NCI-H1417 treated with DMSO at 0.1 percent for 48 hours (cell line): ENCODE data around the gene KRT24.
"Not testable (repeated sequence)": the region's sequence is repeated elsewhere in the genome, so short reads cannot be mapped to it uniquely, and the experiment has no call there.

ENCODE experiments used
- DNase-seq: peaks from one replicate; lab custom pipeline; 2025; lab: John Stamatoyannopoulos, UW

The KRT24 gene

DNA sequence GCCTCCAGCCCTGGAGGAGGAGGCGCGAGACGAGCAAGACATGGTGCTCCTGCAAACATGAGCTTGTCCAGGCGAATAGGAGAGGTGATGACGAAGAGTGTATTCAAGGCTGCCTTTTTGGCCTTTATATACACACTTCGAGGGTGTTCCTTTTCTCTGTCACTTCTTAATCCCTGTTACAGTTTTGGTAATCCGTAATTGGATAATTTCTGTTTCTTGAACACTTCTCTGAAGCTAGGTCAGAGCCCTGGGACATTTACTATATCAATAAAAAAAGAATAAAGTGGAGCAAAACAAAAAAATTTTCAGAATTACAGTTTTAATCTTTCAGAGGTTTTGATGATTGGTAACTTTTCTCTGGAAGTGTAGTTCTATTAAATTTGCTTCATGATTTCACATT lies at the start of gene KRT24:
Gene KRT24 (minus strand): TSS at position 101 of the 400 bp plus-strand sequence. CDS start 59 bp downstream, at position 42.
- no peak for DNase-seq

DNA sequence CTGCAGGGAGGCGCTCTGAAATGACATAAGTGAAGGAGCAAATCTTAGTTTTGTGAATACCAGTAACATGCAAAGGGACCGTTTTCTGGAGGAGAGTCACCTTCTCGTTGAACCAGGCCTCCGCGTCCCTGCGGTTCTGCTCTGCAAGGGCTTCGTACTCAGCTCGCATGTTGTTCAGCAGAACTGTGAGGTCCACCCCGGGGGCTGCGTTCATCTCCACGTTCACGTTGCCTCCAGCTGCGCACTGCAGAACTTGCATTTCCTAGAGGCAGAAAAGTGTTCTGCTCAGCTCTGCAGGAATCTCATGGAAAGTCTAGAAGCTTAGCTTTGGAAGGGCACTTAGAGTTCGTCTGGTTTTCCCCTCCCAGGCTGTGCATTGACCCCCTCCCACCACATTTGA lies 47.5 kb upstream of the KRT24 start:
- DNase-seq = no peak

DNA sequence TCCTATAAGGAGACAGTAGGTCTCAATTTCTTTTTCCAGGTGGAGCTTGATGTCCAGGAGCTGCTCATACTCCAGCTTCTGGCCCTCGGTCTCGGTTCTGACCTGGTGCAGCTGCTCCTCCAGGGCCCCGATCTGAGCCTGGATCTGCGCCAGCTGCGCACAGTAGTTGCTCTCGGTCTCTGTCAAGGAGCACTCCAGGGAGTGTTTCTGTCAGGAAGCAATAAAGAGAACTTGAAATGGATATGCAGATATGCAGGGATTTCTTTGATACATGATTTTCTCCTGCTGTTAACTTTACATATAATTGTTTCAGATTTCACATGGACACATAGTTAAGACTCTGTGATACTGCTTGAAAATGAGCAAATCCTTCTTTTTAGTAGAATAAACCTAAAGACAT lies 46.8 kb upstream of the KRT24 start:
- no peak for DNase-seq

DNA sequence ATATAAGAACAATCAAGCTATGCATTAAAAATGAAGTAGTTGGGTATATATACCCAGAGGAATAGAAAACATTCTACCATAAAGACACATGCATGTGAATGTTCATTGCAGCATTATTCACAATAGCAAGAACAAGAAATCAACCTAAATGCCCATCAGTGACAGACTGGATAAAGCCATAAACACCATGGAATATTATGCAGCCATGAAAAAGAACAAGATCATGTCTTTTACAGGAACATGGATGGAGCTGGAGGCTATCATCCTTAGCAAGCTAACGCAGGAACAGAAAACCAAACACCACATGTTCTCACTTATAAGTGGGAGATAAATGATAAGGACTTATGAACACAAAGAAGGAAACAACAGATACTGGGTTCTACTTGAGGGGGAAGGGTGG lies 45.1 kb upstream of the KRT24 start:
- DNase-seq = not testable (repeated sequence)

DNA sequence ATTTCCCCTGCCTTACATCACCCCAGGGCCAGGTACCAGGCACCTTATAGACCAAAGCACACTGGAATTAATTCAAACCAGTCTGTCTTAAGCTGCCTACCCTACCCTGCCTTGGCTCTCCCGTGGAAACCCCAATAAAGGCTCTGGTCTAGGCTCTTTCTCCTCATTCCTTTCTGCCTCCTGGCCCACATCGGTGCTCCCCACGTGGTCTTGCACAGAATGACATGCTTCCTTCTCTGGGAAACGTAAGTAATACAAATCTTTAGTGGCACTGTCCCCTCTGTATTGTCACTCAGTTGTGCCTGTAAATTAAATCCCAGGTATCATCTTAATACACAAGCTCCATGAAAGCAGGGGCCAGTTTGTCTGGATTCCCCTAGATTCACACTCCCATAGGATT lies 35.0 kb upstream of the KRT24 start:
- no peak for DNase-seq

DNA sequence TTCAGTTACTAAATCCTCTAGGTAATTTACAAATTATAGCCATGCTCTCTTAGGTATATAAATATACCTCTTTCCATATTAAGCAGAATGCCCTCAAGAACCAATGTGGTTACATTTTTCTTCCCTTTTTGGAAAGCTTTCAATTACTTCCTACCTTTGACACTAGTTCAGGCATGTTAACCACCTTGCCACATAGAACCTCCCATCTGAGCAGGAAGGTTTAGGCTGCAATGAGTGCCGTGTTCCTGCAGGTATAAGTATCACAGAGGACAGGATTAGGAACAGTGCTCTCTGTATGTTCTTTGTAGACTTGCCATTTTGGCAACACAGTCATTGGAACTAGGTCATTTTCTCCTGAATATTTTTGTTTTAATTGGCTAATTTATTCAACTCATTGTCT lies 31.5 kb upstream of the KRT24 start:
- DNase-seq = no peak

DNA sequence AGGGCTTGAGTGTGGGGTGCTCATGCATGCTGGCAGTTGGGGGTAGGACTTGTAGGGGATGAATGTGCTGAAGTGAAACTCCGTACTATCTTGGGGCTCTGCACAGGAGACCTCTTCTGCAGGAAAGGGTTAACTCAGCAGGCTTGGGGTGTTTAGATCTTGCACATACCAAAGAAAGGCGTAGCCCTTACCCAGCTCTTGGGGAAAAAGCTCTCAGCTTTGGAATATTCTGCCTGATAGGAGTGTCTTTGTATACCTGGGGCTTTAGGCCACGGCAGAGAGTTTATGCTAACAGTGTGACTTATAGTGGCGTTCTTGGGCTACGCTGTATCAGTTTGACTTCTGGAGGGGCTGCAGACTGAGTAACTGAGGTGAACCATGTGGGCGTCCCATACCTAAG lies 30.5 kb upstream of the KRT24 start:
- no peak for DNase-seq

DNA sequence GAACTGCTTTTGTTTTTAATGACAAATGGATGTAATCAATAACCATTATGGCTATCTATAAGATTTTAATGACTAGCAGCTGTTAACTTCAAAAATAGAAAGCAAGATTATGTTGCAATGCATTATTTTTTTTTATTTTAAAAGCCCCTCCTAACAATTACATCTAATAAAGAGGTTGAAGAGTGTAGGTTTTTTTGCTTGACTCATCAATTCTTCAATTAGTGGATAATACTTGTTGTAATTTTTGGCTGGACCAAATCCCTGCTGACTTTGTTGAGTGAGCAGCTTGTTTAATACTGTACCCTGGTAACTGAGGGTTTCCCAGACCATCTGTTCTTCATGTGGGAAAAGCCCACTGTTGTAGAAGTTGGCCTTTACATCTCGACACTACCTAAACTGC lies 27.4 kb upstream of the KRT24 start:
- no peak for DNase-seq

DNA sequence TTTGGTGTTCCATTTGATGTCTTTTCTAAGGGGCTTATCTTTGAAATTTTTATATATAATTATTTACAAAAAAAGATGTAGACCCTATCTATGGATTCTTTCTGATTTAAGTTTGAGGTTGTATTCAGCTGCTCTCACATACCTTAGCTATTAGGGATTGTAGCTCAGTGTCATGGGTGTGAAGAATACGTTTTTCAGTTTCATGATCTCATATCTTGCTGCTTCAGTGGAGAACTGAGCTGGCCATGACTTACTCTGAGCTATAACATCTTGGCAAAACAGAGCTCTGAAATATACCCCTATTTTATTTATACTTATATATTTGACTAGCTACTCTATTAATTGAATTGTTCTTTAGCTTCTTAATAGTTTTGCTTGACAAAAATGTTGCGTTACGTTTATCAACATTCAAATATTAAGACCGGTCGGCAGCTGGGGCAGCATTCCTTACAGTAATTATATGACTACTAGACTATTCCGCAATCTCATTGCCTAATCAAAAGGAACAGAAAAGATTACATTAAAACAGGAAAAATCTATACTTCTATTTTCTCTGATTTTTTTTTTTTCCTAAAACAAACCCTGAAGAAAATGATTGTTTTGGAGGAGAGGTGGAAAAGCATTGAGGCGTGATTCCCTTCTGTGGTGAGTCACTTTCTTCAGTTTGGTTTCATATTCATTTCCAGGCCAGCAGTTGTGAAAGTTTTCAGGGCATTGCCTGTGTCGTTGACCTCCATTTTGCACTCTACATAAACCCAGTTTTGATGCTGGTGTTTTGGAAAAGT lies 24.1 kb upstream of the KRT24 start:
- no peak for DNase-seq

DNA sequence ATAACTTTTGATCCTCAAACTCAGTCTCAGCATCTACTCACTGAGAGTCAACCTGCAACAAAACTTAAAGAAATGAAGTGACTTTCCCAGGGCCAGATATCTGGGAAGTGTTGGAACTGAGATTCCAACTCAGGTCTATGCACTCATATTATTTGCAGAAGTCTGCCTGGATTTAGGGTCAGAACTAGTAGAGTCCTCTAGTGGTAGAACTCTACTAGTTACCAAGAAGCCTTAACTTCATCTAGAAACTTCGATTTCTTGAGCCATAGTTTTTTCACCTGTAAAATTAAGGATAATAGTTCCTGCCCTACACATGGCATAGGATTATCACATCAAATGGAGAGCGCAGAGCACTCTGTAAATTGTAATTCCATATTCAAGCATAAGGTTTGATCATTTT lies 23.4 kb upstream of the KRT24 start:
- DNase-seq = no peak

DNA sequence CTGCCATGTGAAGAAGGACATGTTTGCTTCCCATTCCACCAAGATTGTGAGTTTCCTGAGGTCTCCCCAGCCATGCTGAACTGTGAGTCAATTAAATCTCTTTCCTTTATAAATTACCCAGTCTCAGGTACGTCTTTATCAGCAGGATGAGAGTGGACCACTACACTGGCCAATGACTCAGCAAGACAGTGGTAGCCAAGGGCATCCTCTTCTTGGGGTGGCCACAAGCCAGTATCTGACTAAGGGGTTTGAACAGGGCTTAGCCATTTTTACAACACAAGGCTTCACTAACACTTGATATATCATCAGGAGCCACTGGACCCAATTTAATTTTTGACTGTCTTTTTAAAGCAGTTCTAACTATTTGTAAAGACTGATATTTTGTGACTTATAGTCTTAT lies 21.1 kb upstream of the KRT24 start:
- DNase-seq = no peak

DNA sequence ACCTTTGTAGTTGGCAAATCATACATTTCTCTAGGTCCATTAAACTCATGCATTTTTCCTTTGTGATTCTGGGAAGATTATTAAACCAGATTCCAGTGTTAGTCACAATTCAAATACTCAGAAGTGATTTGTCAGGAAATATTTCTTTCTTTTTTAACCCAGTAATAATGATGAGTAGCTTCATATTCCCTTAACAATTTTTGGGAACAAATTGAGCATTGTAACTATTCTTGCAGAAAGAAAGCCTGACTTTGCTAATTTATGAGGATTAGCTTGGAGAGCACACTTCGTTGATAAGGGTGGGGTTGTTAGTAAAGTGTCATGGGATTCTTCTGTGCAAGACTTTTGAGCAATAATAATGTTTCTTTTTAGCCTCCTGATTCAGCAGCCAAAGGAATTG lies 18.7 kb upstream of the KRT24 start:
- no peak for DNase-seq

DNA sequence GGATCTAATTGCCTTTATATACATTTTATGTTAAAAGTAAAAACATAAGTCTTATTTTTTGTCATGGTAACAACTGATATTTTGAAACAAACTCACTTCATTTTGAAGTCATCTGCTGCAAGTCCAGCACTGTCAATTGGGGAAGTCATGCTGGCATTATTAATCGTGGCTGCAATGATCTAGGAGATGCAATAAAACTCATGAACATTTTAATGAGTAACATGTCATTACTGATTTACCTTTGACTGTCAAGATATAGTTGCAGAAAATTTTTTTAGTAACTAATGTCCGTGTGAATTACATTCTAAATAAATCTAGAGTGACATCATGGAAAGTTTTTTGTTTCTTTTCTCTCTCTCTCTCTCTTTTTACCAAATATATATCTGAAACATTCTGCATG lies 17.3 kb upstream of the KRT24 start:
- DNase-seq = no peak

DNA sequence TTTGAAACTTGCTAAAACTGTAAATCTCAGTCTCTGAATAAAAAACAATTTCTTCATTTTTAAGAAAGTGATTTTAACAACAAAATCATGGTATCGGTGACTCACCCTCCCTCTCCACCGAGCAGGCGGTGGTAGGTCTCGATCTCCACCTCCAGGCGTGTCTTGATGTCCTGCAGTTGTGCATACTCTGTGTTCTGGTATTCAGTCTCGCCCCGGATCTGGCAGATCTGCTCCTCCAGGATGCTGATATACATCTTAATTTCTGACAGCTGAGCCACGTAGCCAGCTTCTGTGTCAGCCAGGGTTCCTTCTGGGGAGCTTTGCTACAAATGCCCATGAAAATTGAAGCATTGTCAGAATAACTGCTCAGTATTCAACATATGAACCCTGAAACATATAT lies 15.4 kb upstream of the KRT24 start:
- no peak for DNase-seq

DNA sequence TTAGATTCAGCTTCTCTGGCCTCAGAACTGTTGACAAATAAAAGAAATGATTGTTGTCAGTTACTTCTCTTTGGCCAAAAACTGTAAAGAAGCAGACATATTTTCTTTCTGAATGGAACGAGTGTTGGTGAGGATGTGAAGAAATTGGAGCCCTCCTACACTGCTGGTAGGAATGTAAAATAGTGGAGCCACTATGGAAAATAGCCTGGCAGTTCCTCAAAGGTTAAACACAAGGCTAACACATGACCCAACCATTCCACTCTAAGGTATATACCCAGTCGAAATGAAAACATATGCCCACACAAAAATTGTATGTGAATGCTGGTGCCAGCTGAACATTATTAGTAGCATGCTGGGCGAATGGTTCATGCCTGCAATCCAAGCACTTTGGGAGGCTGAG lies 14.2 kb upstream of the KRT24 start:
- DNase-seq = no peak

DNA sequence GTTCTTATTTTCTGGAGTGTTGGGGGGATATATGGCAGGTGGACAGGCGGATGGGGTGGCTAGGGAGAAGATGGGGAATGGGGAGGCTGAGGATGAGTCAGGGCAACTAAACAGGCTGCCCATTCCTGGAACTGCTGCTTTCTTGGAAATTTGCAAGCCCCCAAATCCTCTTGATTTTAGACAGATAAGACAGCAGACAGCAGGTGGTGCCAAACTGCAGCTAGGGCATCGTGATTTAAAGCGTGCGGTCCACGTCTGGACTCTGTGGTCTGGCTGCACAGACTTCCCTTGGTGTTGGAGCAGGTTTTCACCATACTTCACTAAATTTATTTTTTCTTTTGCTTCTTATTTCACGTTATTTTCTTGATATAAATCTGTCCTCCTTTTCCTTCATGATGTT lies 10.9 kb upstream of the KRT24 start:
- no peak for DNase-seq

DNA sequence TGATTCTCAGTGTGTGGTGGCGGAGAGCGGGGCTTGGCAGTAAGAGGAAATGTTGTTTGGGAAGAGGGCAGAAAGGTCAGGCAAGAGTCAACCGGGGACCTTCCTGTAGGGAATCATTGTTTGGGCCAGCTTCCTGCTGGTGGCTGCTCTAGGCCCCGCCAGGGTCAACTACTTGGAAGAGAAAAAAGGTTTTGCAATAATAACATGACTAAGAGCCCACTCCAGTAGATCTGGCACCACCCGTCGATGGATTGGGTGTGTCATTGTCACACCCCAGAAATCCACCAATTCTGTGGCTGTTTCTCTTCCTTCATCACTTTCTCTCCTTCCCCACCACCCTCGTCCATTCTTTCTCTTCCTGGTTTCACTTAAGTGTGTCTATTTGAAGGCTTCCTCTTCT lies 4.2 kb upstream of the KRT24 start:
- DNase-seq = no peak

DNA sequence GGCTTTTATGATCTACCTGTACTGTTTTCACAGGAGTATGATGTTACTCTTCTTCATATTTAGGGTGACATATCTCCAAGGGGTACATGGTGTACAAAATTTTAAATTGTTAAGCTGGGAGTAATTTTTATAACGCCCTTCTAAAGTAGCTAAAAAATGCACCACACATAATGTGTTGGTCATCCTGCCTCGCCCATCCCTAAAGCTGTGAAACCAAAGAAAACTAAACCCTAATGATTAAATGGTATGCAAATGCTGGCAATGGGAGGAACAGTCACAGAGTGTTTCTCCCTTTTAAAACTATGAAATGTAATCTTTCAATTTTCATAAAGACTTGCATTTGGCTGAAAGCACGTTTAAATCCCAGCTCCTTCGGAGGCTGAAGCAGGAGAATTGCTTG lies 2.0 kb upstream of the KRT24 start:
- no peak for DNase-seq

DNA sequence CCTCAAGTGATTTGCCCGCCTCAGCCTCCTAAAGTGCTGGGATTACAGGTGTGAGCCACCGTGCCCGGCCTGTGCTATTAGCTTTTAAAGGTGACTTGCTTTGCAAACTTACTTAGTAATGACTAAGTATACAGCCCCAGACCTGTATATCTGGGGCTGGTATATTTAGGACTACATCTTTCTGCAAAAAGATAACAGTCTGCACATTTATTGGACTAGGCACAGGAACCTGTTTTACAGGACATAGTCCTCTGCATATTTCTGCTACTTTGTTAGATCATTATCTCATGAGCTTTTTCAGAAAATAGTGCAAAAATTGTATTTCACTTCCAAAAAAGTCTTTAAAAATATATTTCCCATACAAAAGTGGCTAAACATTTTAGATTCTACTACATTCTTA lies 1.3 kb downstream of the KRT24 start:
- DNase-seq = no peak

DNA sequence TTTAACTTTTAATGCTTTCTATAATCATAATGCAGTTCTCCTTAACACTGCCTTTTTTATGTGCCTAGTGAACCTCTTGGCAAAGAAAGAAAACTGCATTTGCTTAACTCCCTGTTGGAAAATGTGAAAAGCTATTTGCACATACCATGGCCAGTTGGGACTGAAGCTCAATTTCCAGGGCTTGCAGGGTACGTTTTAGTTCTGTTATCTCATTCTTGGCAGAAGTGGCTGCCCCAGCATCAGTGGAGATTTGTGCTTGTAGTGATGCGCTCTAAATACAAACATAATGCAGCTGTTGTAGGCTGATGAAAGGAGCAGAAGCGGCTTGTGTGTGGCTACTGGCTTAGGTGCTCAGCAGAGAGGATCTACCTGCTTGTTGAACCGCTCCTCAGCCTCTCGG lies 3.7 kb downstream of the KRT24 start:
- no peak for DNase-seq

DNA sequence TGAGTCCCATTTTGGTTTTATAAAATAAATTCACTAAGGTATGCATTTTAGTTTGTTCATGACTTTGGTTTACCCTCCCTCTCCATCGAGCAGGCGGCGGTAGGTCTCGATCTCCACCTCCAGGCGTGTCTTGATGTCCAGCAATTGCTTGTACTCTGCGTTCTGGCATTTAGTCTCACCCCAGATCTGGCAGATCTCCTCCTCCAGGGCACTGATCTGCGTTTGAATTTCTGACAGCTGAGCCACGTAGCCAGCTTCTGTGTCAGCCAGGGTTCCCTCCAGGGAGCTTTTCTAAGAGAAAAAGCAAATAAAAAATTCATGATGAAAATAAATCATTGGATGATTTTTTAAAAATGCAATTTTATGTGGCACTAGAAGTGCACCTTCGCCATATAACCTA lies 4.2 kb downstream of the KRT24 start:
- DNase-seq = no peak

DNA sequence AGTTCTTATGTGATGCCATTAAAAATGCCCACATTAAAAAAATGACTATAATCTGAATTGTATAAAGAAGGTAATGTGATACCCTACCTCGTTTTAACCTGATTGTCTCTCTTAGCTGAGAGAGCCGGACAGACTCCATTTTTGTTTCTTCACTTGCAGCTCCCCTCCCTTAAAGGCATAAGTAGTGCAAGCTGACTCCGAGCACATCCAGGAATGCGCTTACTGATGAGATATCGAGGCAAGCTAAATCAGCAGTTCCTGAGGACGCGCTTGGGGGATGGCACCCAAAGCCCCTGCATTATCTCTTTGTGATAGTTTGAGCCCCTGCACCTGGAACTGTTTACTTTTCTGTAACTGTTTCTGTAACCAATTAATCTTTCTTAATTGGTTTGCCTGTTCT lies 6.3 kb downstream of the KRT24 start:
- DNase-seq = no peak

DNA sequence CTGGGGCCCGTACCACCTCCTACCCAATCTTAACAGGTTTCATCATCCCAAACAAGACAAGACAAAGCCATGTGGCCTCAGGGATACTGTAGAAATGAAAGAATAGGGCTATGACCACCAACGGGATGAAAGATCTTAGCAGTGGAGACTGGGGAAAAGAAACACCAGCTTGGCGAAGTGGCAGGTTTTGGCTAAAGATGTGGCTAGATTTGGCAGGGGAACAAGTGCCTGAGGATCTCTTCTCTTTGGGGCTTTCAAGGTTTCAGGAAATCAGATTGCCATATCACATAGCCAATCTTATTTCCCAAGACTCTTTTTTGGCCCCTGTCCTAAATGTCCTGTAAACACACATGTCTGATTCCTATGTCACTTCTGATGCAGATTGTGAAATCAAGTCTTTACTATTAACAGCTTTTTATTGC lies 6.9 kb downstream of the KRT24 start:
- no peak for DNase-seq

DNA sequence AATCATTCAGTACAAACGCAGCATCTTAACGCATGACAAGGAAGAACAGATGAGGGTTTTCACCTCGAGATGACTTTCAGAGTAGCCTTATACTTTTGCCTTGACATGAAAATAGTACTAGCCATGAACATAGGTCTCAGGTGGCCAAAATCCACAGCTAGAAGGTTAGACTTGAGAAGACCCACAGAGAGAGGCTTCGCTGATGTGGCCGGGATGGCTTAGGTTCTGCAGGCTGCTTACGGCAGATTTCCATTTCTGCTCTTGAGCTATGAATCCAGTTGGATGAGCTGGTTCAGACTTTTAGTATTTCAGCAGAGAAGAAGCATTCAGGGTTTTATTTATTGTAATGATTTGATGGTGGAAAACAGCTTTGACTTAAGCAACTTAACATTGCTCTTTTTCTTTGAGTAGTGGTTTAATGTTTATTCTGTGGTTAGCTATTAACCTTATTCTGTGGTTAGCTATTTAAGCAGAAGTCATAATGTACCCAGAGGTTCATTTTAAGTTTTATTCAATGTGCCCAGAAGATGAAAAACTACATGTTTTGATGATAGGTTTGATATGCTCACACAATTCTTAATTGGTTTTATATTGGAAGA lies 7.6 kb downstream of the KRT24 start:
- no peak for DNase-seq
